Tongue (tissue), 2 donors: ENCODE results near the gene PGBD2. TPM values are rescaled to one million over a fixed set of nuclear protein-coding genes. Genes with fewer than 3 reads are reported as not detected.
"Not testable (repeated sequence)": the region's sequence is repeated elsewhere in the genome, so short reads cannot be mapped to it uniquely, and the experiment has no call there.

Source experiments
- DNase-seq: peaks from one replicate; pipeline ENCODE4 v3.0.0-alpha.2; 2015
- total RNA-seq: library from RNA; depleted of rRNA; stranded (reverse); fragments of >200 nt; gene quantifications from one replicate; pipeline ENCODE4 v1.2.3, GENCODE V29; 2014

PGBD2 gene, protein sequence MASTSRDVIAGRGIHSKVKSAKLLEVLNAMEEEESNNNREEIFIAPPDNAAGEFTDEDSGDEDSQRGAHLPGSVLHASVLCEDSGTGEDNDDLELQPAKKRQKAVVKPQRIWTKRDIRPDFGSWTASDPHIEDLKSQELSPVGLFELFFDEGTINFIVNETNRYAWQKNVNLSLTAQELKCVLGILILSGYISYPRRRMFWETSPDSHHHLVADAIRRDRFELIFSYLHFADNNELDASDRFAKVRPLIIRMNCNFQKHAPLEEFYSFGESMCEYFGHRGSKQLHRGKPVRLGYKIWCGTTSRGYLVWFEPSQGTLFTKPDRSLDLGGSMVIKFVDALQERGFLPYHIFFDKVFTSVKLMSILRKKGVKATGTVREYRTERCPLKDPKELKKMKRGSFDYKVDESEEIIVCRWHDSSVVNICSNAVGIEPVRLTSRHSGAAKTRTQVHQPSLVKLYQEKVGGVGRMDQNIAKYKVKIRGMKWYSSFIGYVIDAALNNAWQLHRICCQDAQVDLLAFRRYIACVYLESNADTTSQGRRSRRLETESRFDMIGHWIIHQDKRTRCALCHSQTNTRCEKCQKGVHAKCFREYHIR
- total RNA-seq = 9.1 TPM

DNA sequence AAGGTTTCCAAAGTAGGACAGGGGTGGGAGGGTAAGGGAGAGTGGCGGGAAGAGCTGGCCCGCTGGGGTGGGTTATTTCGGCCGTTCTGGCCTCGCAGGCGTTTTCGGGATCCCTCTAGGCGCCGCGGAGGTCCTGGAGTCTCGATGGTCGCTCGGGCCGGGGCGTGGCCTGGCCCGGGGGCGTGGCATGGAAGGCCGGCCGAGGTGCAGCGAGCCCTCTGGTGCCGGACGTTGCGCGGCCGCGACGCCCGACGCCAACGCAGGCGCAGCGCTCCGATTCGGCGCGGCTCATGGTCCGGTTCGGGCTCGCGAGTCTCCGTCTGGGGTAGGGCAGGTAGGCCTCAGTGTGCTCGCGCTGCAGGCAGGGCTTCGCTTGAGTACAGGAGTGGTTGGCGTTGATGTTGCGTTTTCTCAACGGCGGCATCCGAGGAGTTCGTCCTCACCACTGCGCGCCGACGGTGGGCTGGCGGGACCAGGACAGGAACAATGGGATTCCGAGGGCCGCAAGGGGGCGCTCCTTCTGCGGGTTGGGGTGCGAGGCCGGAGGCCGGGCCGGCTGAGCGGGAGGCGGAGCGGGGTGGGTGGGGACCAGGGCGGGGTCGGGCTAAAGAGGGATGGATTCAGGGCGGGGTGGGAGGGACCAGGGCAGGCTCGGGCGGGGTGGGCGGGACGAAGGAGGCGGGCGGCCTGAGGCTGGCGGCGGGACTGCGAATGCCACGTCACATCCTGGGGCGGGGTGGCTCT is at the start of gene PGBD2:
Gene PGBD2 (plus strand): TSS at position 227 of the 744 bp plus-strand sequence. CDS start 7,628 bp downstream, outside the sequence.
- peak; percentile 97 for DNase-seq

DNA sequence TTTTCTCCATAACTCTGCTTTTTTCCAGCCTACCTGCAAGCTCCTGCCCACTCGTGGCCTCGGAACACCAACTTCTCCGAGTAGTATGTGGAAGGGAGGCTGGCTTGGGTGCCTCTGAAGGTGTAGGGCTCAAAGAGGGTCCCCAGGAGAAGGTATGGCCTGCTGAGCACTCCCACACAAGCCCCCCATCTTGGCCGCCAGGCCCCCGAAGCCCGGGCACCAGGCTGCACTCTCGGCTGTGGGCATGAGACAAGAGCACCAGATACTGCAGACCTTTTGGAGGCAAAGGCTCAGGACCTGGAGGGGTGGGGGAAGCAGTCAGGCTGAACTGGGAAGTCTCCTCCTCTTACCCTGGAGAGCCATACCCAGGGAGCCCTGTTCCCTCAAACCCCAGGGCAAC is 48.8 kb upstream of the PGBD2 start:
- no peak for DNase-seq

DNA sequence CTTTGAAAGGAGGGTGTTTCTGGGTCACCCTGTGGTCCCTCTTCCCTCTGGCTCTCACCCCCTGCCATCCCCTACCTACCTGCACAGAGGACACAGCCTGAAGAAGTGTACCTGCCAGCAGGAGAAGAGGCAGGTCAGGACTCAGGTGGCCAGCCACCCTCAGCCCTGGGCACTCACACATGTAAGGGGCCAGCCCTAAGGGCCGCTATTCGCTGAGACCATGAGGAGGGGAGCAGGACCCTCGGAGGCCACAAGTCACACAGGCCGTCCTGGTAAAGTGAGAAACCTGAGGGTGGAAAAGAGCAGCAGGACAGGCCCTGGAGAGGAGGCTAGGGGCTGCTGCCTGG is 48.3 kb upstream of the PGBD2 start:
- DNase-seq = no peak

DNA sequence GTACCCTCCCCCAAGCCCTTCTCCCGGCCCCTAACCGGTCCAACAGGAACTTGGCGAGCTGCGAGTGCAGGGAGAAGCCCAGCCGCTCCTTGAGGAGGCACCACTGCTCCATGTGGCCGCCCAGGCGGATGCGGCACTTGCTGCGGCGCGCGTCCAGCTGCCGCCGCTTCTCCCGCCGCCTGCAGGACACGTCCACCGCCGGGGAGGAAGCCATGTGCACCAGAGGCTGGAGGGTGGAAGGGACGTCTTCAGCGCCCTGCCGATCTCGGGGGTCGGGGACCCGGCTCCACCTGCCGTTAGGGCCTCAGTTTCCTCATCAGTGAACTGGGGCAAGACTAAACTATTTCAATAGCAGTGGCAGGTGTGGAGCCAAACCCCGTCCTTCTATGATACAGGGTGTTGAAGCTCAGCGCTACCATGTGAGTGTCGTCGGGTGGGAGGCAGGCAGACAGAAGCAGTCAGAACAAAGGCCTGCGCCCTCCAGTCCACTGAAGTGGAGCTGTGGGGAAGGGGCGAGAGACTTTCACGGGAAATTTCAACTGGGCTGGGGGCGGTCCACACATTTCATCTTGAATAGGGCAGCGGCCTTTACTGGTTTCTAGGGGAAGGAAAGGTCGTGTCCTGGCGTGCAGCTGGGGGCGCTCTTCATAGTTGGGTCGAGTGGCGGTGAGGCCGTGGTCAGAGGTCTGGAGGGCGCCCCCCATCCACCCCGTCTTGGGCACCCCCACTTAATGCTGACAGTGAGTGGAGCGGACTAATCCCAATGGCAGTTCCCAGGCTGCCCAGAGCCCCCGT is 47.7 kb upstream of the PGBD2 start:
- peak; percentile 82 for DNase-seq

DNA sequence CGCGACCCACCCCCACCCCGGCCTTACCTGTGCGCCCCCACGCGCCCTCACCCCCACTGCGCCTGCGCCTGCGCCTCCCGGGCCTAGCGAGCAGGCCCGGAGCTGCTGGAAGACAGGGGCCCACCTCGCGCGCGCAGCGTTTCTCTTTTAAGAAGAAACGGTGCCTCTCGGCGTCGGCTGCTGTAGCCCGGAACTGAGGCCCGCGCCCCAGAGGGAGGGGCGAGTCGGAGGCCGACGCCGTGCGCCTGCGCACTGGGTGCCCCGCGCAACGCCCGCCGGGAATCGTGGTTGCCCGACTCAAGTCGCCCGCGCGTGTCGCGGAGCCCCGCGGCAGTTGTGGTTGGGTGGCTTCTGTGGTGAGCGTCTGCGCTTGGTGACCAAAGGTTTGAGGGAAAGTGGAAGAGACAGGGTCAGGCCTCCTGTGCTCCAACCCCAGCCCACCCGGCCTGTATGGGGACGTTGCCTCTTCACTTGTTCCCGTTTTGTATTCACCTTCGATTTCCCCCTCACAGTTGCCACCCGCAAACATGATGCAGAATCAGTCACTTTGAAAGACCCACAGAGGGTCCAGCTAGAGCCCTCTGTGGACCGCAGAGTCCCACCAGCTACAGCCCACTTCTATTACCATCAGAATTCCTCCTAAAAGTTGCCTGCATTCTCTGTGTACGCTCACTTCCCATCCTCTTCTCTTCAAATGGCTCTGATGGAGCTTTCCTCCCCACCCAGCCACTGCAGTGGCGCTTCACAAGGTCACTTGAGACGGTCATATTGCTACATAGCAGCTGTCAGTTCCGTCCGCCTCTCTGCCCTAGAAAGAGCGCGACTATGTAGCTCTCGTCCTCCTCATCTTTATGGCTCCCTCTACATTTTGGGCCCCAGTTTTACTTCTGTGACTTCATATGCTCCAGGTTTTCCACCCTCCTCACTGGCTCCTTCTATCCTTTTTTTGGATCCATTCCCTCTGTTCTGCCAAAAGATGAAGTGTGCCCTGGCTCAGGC is 46.8 kb upstream of the PGBD2 start, which contains the start of gene ZNF692:
Gene ZNF692 (minus strand): TSS at position 195 of the 999 bp plus-strand sequence. CDS start 776 bp downstream, outside the sequence.
- DNase-seq = peak; percentile 99

DNA sequence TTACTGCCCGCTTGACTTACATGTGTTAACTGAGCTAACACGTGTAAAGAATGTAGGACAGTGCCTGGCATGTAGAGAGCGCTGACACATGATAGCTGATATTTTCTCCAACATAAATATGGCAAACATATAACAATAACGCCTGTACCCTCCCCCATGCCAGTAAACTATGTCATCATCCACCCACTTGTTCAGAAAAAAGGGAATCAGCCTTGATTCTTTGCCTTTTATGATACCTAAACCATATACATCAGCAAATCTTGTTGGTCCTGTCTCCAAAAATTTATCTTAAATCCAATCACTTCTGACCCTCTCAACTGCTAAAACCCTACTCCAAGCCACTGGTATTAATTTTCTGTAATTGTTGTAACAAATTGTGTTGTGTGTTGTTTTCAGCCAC is 46.0 kb upstream of the PGBD2 start:
- no peak for DNase-seq

DNA sequence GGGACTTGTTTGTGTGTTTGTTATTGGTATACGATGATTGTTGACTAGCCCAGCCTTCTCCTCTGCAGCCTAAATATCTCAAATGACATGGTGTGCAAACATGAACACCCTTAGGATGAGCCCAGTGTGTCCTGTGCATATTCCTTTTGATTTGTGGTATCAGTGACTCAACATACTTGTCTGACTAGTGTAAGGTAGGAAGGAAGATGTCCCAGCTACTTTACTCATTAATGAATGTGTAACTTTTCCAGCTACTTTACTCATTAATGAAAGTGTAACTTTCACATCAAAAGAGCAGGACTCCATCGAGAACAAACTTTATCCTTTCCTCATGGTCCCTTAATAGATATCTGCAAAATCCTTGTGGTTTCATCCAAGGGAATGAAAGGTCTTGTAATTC is 44.4 kb upstream of the PGBD2 start:
- DNase-seq = no peak

DNA sequence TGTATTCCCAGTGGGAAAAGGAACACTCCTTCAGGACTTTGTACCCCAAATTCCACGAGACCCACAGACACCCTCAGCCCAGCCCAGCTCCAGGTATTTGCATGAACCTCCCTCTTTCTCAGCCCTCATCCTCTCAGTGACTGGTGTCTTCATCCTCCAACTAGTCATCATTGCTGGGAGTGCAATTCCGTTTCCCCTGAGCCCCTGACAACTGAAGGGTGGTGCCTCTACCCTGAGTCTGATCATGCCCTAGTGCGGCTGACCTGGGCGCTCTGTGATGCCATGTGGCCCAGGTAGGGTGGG is 43.4 kb upstream of the PGBD2 start:
- DNase-seq = no peak

DNA sequence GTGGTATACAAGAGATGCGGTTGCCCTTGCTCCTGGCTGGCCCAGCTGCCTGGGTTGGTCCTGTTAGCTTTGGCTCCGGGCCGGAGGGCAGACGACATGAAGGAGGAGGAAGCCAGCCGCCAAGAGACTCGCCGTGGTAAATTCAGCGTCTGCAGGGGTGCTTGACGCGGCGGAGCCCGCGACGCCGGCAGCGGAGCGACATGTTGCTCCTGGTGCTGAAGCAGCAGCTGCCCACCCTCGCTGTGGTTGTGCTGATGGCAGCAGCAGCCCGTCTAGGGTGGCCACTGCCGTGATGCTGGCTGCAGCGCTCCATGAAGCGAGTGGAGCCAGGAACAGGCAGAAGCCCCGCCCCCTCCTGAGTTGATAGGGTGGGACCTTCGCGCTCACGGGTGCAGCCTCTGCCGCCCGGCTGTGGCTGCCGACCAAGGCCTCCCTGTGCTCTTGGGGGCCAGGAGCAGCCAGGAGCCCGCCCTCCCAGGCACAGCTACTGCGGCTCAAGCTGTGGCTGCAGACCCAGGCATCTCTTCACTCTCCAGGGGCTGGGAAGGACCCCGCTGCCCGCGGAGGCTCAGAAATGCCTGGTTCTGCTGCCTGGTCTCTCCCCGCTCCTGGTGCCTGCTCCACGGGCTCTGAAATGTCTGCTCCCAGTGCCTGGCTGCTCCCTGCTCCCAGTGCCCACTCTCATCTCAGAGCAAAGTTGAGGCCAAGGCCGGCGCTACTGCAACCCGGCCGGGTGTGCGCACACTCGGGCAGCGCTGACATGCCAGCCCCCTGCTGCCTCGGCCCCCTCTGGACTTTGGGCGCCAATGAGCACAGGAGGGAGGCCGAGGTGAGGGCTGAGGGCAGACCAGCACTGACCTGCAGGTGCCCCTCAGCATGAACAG is 42.8 kb upstream of the PGBD2 start:
- peak; percentile 92 for DNase-seq

DNA sequence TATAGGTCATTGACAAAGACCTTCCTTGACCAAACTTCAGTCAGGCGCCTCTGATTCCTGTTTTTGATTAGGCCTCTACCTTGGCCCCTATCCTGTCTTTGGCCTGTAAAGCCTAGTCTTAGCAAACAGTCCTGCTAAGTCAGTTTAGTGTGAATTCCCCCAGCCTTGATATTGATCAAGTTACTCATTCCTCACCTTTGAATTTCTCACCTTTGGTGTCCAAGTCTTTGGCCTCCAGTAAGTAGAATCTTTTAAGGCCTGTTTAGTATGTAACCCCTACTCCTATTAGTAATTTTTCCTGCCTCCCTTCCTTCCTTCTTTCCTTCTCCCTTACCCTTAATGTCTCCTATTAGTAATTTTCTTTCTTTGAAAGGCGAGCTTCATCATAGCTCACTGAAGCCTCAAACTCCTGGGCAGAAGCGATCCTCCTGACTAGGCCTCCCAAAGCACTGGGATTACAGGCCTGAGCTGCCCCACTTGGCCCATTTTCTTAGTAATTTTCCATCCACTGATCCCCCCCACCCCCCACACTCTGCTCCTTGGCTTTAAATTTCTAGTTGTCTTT is 34.1 kb upstream of the PGBD2 start:
- DNase-seq = no peak

DNA sequence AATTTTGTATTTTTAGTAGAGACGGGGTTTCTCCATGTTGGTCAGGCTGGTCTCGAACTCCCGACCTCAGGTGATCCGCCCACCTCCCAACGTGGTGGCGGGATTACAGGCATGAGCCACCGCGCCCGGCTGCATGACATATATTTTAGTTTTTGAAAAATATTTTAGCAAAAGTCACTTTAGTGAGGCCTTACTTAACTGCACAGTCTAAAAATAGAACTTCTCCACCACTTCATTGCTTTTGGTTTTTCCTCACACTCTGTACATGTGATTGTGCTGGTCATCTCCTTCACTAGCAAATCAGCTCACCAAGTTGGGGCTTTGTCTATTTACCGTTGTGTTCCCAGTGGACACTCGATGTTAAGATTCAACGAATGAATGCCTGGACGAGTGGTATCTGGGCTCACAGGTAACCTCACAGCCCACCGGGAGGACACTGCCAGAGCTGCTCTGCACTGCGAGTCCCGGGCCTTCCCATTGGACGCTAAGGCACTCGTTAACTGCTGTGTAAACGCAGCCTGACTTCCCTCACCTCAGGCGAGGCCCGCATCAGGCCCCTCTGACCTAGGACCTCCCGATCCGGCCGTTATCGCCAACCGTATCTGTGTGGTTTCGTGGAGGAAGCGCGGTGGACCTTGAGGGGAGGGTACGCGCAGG is 33.2 kb upstream of the PGBD2 start:
- peak; percentile 80 for DNase-seq

DNA sequence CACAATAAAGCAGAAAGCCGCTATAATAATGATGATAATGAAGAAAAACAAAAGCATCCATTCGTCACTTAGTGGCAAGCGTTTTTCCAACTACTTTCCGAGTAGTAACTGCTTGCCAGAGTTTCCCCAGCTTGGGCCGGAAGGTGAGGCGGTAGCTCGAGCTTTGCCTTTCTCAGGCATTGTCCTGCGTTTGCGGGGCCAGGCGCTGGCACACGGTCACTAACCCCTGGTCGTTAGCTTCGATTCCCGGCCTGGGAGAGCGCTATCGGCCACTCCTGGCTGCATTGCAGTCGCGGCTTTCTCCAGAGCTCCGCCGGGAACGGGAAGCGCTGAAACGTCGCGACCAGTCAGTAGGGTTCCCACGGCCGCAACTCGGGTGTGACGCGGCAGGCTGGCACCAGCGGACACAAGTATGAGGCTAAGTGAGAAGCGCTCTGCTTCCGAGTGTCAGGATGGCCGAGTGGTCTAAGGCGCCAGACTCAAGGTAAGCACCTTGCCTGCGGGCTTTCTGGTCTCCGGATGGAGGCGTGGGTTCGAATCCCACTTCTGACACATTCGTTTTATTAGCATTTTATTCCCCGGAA is 32.5 kb upstream of the PGBD2 start:
- peak; percentile 99 for DNase-seq

DNA sequence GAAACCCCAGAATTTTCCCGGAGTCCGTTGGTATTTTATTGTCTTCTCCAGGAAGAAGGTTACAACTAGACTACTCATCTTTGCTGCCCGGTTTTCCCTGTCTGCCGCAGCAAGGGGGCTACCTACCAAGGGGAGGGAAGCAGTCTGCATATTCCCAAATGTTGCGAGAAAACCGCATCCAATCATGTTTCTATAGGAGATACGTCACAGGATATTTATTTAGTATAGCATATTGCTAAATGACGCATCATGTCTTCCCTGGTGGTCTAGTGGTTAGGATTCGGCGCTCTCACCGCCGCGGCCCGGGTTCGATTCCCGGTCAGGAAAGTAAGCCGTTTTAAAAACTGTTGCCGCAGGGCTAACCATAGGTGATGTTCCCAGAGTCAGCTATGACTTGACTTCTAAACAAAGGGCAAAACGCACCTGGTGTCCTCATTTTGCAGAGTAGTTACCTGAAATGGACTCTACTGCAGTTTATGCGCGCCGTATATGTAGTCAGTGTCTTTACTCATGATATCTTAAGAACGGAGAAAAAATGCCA is 32.0 kb upstream of the PGBD2 start:
- peak; percentile 98 for DNase-seq

DNA sequence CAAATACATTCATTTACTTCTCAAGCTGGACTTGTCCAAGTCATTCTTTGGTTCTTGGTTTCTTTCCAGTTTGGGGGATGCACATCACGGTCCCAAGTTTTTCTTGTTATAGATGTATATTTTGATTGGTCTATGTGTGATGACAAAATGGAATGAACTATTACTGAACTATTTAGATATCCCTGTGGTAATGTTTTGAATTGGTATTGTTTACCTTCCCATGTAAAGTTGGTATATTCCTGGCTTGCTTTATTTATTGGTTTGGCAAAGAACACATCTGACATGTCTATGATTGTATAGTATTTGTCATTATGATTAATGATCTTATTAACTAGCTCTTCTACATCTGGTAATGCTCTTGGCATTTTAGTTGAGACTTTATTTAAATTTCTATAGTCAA is 24.8 kb upstream of the PGBD2 start:
- no peak for DNase-seq

DNA sequence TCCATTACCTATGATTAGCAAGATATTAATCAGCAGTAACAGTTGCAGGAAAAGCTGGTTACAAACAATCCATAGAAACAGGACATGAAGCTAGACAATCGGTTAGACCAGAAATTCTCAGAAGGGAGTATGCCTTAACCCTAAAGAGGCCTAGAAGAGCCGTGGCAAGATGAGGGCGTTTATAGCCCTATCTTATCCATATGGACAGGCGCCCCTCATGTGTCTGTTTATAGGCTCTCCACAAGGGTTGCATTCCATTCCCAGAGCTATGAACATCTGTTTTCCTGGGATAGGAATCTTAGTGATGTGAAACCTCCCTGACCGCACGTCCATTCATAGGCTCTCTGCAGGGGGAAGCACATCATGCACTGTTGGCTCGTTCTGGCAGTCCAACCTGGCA is 23.6 kb upstream of the PGBD2 start:
- not testable (repeated sequence) for DNase-seq

DNA sequence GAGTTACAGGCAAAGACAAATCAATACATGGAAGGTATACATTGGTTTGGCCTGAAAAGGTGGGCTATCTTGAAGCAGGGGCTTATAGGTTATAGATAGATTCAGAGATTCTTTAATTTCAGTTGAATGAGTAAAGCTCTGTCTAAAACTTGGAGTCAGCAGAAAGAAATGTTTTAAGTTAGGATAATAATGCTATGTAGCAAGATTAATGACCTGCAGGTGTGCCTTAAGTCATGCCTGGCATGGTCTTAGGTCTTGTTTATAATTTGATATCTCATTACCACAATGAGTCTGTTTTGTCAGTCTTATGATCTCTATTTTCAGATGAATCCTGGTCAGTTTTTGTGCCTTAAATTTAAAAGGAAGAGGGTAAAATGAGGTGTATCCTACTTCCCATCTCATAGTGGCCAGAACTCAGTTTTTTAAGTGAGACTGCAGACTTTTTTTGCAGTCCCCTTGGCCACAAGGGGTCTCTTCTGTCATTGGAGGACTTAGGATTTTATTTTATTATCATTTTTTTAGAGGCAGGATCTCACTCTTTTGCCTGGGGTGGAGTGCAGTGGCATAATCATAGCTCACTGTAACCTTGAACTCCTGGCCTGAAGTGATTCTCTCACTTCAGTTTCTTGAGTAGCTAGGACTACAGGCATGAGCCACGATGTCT is 21.3 kb upstream of the PGBD2 start:
- peak; percentile 24 for DNase-seq

DNA sequence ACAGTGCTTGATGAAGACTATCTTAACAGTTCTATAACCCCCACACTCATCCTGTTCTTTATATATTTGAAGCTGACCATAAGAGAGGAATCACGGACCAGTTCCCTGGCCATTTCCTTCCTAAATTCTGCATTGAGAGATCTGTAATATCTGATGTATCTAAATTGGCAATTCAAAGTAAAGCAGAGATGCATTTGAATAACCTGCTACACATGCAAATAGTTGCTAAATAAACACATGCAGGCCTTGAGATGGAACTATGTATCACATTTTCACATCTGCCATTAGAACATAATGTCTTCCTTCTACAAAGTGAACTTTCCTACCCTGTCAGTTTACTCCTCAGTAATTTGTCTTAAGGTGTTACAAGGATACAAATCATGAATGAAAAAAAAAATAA is 20.4 kb upstream of the PGBD2 start:
- no peak for DNase-seq
